Measurements from ENCODE around the gene CD274. TPM values are rescaled to one million over a fixed set of nuclear protein-coding genes. Genes with fewer than 3 reads are reported as not detected.

CD274 gene
- total RNA-seq, 1 experiment from 2014 or later: not detected

DNA sequence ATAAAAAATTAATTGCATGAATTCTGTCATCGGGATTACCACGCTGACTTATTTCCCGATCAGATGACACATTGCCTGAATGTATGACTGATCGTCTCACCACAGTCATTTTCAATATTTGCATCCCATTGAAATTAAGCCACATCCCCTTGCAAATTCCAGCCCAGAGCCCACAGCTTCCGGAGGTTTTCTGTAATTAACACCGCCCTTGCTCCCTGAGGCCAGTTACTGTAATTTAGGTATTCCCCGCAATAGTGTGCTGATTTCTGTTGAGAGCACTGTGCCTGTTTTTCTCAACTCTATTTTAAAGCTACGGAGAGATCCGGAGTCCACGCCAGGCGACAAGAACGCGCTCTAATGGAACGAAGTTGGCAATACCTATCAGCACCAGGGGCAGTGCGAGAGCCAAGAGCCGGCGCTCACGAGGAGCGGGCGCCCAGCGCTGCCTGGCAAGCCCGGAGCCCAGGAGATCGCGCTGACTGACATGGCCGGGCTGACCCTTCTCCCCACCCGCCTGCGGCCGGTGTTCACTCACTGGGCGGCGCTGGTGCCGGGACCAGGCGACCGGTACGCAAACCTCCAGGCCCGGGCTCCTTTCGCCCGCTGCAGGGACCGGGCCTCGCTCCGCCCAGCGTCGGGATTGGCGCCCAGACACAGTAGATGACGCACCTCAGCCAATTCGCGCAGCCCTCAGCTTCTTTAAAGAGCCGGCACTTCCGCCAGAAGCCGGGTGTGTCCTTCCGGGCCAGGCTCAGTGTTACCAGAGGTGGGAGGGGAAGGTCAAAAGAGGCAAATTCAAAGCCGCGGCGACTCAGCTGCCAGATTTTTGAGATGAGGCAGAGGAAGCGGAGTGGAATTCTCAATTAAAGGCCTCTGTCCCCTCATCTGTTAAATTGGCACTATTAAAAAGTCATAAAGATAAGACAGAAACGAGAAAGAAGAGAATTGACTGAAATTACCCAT is 12.8 kb upstream of the CD274 start, which contains the start of gene PLGRKT:
PLGRKT (minus strand) TSS at position 672 of the 963 bp plus-strand sequence. CDS start 5,948 bp downstream, outside the sequence.
- H3K4ac ChIP-seq (ENCODE audit: low read depth, low read length): no peak within 1 kb of the TSS
- no peak within 1 kb of the TSS for H2AFZ ChIP-seq (ENCODE audit: low read length)
- H3K23me2 ChIP-seq (ENCODE audit: insufficient read length, low read depth, low read length, poor library complexity, severe bottlenecking): peaks cover 12% of the 10 kb centered on the region
- H3K27me3 Mint-ChIP-seq (ENCODE audit: low read depth): no peaks in the 10 kb centered on the region
- H3K18ac ChIP-seq (ENCODE audit: insufficient read length, low read depth, low read length): peak within 1 kb of the TSS; percentile 81
- peak within 1 kb of the TSS; percentile 22 for H3K27ac ChIP-seq (ENCODE audit: insufficient read length, low read depth, low read length)
- no peak within 1 kb of the TSS for H2BK12ac ChIP-seq (ENCODE audit: insufficient read length, low read depth, low read length)
- H4K91ac ChIP-seq (ENCODE audit: insufficient read length, low read depth, low read length): no peak within 1 kb of the TSS
- H3T11ph ChIP-seq (ENCODE audit: low read length): no peak within 1 kb of the TSS
- H2BK5ac ChIP-seq (ENCODE audit: insufficient read length, low read length): no peak within 1 kb of the TSS
- no peak within 1 kb of the TSS for H3K23ac ChIP-seq (ENCODE audit: insufficient read length, low read depth, low read length)
- TF ChIP-seq, protein P1, sequence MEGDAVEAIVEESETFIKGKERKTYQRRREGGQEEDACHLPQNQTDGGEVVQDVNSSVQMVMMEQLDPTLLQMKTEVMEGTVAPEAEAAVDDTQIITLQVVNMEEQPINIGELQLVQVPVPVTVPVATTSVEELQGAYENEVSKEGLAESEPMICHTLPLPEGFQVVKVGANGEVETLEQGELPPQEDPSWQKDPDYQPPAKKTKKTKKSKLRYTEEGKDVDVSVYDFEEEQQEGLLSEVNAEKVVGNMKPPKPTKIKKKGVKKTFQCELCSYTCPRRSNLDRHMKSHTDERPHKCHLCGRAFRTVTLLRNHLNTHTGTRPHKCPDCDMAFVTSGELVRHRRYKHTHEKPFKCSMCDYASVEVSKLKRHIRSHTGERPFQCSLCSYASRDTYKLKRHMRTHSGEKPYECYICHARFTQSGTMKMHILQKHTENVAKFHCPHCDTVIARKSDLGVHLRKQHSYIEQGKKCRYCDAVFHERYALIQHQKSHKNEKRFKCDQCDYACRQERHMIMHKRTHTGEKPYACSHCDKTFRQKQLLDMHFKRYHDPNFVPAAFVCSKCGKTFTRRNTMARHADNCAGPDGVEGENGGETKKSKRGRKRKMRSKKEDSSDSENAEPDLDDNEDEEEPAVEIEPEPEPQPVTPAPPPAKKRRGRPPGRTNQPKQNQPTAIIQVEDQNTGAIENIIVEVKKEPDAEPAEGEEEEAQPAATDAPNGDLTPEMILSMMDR (conservative IDR thresholded peaks at IDR 0.05): peak; percentile 24; the same call in 1 of the 3 replicates
- no peaks in the 10 kb centered on the region for H3K4me1 ChIP-seq (ENCODE audit: insufficient read depth, low read length)
- no peaks in the 10 kb centered on the region for H3K27me3 ChIP-seq (ENCODE audit: insufficient read depth, low read length)
- peak; percentile 96 for DNase-seq
- H4K20me1 ChIP-seq (ENCODE audit: control insufficient read depth, insufficient read depth, insufficient read length): no peaks in the 10 kb centered on the region
- H3K4me2 ChIP-seq (ENCODE audit: insufficient read depth, insufficient read length, low read length): peak within 1 kb of the TSS; percentile 93
- peak within 1 kb of the TSS; percentile 96 to 97 (median 97) for H3K27ac Mint-ChIP-seq
- no CpG with 5 or more reads among the region's 55 CpGs for whole genome bisulfite sequencing (ENCODE audit: extremely low coverage, insufficient read length, low lambda C conversion rate)
- H2AK5ac ChIP-seq (ENCODE audit: insufficient read length, low read length): no peak within 1 kb of the TSS
- H2BK20ac ChIP-seq (ENCODE audit: low read depth, low read length, poor library complexity, severe bottlenecking): no peak within 1 kb of the TSS
- H3K9ac ChIP-seq (ENCODE audit: extremely low read depth, insufficient read length, low read length): peak within 1 kb of the TSS; percentile 81
- H3K79me1 ChIP-seq (ENCODE audit: insufficient read depth, low read depth, low read length, poor library complexity, severe bottlenecking): no peaks in the 10 kb centered on the region
- peak within 1 kb of the TSS; percentile 13 for H4K5ac ChIP-seq (ENCODE audit: insufficient read length, low read depth, low read length)
- H3K79me2 ChIP-seq (ENCODE audit: insufficient read depth, low read length): no peaks in the 10 kb centered on the region
- H4K8ac ChIP-seq (replicated peaks; ENCODE audit: insufficient read length, low read depth, low read length): no peak within 1 kb of the TSS
- peaks cover 32 to 36% (median 33%) of the 10 kb centered on the region in 3 experiments for H3K36me3 Mint-ChIP-seq (ENCODE audit: insufficient read depth in 1 of 3, low read depth in 3 of 3)
- H3K9me3 ChIP-seq (ENCODE audit: control insufficient read depth, low read depth, low read length): no peaks in the 10 kb centered on the region
- H3K4me1 Mint-ChIP-seq: peaks cover 19 to 23% of the 10 kb centered on the region in 2 experiments
- no peak within 1 kb of the TSS for H2BK15ac ChIP-seq (ENCODE audit: low read depth, low read length)
- H3K14ac ChIP-seq (ENCODE audit: insufficient read depth, low read length): peak within 1 kb of the TSS; percentile 97
- peak within 1 kb of the TSS; percentile 92 to 96 for H3K4me3 Mint-ChIP-seq
- no peak within 1 kb of the TSS for H3K56ac ChIP-seq (ENCODE audit: insufficient read length, low read depth, low read length)
- H2BK120ac ChIP-seq (ENCODE audit: low read depth, low read length, poor library complexity, severe bottlenecking): no peak within 1 kb of the TSS
- H3K9me3 Mint-ChIP-seq: peaks cover 18 to 23% of the 10 kb centered on the region in 2 experiments

All from H9 (cell line).